IPS DF 19.7 (cell line): ENCODE results near the gene GATD1.
"Not testable (repeated sequence)": the region's sequence is repeated elsewhere in the genome, so short reads cannot be mapped to it uniquely, and the experiment has no call there.

ENCODE experiments used
- DNase-seq: peaks from one replicate; pipeline ENCODE4 v3.0.0-alpha.2; 2013; ENCODE audit warnings: low read depth, low spot score

The GATD1 gene

GRCh38 chr11:763549-764321 lies 13.6 kb downstream of the GATD1 start:
- DNase-seq: no peak

GRCh38 chr11:763073-763463 lies 14.2 kb downstream of the GATD1 start:
- no peak for DNase-seq

DNA sequence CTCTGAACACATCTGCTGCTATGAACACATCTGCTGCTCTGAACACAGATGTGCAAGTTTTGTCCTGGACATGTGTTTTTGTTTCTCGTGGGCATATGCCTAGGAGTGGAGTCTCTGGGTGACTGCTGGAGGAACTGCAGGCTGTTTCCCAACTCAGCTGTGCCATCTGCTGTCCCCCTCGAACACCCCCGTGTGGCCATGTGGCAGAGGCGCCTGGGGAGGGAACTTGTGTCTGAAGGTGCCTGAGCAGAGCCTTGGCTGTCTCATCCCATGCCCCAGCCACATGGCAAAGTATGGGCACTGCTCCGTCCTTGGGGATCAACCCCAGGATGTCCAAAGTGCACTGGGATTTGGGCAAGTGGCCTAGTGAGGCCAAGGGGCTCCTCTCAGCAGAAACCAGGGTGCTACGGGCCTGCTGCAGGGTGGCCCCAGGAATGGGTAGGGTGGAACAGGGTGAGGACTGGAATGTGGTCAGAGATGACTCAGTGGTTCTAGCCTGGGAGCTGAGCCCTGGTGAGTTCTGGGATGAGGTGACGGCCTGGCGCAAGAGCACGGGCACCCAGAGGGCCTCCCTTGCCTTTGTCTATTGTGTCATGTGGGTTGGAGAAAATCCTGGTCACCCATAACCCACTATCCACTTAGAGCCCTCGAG lies 14.7 kb downstream of the GATD1 start:
- DNase-seq: no peak

GRCh38 chr11:761526-762108 lies 15.7 kb downstream of the GATD1 start:
- DNase-seq: no peak

- no peak for DNase-seq
Measured at GRCh38 chr11:760236-760635, 17.1 kb downstream of the GATD1 start.

- DNase-seq: no peak
Measured at GRCh38 chr11:749731-750130, 27.6 kb downstream of the GATD1 start.

- DNase-seq: no peak
Measured at GRCh38 chr11:748007-748359, 29.3 kb downstream of the GATD1 start.

DNA sequence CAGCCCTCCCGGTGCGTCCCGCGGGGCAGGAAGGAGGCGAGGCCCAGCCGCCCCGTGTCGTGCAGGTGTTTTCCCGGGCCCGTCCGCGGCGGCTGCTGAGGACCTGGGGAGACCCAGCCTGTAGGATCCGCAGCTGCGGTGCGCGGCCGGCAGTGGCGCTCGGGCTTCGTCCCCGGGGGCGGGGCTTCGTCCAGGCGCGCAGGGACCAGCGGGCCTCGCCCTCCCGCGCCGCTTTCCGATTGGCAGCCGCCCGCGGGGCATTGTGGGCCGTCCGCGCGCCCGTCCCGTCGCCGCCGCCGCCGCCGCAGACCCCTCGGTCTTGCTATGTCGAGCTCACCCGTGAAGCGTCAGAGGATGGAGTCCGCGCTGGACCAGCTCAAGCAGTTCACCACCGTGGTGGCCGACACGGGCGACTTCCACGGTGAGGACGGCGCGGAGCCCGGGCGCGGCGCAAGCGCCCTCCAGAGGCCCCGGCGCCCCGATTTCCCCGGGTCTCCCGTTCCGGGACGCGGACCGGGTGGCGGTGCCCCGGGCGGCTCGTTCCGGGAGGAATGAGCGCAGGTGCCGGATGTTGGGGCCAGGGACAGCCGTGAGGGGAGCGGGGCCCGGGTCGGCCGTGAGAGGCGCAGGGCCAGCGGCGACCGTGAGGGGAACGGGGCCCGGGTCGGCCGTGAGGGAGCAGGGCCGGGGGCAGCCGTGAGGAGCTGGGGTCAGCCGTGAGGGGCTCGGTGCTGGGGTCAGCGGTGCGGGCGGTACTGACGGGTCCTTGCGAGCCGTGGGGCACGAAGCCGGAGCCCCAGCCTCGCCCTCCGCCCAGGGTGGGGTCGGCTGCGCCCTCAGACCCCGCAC lies 29.9 kb downstream of the GATD1 start, which contains the start of gene TALDO1:
TALDO1 (plus strand) TSS at position 307 of the 849 bp plus-strand sequence; CDS start at position 325, 18 bp downstream.
- no peak for DNase-seq

DNA sequence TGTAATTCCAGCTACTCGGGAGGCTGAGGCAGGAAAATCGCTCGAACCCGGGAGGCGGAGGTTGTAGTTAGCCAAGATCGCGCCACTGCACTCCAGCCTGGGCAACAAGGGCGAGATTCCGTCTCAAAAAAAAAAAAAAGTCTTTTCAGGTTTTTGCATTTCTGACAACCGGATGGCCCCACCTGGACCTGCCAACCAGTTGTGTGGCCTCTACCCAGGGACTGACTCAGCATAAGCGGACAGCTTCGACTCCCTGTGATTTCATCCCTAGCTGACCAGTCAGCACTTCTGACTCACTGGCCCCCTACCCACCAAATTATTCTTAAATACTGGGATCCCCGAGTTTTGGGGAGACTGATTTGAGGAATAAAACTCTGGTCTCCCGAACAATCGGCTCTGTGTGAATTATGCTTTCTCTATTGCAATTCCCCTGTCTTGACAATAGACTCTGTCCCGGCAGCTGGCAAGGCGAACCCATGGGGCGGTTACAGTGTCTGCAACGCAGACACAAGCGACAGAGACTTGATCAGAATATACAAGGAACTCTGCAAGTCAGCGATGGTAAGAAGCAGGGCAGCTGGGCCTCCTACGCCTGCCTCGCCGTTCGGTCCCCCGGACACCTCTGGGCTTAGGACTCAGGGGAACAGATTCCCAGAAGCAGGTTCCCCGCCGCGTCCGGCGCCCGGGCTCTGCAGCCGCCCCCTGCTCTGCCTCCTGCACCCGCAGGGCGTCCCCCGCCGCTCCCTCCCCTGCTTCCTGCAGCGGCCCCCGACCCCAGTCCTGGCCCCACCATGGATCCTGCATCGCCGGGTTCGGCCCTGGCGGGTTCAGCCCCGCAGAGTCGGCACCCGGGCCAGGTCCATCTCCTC lies 30.8 kb downstream of the GATD1 start:
- DNase-seq: no peak

DNA sequence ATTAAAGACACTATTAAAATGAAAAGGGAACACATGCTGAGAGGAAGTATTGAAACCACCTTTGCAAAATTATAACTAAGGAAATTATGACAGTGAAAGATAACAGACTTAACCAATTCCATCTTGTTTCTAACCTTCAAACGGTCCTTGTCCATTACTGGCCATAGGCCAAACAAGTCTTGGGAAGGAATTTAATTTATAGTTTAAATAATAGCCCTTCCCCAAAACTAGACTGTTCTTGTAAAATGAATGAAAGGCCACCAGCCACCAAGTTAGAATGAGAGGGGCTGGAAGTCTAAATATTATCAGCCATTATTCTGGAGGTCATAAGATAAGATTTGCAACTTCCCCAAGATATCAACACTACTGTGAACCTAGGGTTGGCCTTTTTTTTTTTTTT lies 31.9 kb downstream of the GATD1 start:
- no peak for DNase-seq

- no peak for DNase-seq
Measured at GRCh38 chr11:742571-743201, 34.6 kb downstream of the GATD1 start.

- DNase-seq: no peak
Measured at GRCh38 chr11:742156-742546, 35.1 kb downstream of the GATD1 start.

DNA sequence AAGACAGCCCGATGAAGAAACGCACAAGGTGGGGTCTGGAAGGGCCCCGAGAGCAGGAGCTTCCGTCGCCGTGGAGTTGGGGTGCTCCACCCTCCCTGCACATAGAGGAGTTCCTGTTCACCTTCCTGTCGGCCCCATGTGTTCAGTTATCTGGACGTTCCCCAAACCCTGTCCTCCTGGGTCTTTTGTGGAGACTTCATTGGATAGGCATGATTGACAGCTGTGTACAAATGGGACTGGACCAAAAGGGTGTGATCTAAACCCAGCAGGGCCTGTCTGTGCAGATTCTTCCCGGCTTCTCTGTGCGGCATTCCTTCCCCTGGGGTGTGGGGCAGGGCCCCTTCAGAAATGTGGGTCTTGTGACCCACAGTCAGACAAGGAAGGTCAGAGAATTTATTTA lies 39.4 kb downstream of the GATD1 start:
- not testable (repeated sequence) for DNase-seq

DNA sequence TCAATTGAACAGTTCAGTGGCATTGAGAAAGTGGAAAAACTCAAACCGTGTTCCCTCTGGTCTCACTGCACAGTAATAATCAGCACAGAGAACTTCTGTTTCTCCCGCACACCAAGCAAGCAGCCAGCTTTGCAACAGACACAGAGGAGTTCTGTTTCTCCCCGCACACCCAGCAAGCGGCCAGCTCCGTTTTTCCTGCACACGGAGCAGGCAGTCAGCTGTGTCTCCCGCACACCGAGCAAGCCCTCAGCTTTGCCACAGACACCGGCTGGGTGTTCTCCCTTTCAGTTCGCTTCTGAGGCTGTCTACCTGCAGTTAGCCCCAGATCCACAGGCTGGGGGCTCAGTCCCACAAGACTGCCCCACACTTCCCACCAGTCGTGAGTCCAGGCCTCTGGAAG lies 39.9 kb downstream of the GATD1 start:
- DNase-seq: no peak

DNA sequence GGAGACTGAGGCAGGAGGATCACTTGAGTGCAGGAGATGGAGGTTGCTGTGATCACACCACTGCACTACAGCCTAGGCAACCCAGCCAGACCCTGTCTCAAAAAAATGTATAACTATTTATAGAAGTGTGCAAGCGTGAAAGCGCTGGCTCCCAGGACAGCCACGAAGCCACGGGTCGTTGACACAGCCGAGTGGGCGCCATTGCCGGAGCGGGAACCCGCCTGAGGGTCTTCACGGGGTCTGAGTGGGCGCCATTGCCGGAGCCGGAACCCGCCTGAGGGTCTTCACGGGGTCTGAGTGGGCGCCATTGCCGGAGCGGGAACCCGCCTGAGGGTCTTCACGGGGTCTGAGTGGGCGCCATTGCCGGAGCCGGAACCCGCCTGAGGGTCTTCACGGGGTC lies 42.7 kb downstream of the GATD1 start:
- DNase-seq: not testable (repeated sequence)

DNA sequence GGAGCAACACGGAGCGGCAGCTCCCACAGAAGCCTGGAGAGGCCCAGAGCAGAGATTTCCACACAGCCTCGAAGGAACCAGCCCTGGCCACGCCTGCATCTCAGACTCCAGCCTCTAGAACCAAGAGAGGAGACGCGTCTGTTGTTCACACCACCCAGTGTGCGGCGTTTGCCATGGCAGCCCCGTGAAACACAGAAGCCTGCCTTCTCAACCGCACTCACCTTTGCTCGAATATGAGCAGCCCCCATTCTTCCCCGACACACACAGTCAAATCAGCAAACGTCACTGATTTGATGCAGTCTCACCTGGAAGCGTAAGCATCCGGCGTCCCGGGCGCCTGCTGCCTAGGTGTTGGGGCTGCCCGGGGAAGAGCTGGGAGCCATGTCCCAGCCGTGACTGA lies 44.2 kb downstream of the GATD1 start:
- no peak for DNase-seq

DNA sequence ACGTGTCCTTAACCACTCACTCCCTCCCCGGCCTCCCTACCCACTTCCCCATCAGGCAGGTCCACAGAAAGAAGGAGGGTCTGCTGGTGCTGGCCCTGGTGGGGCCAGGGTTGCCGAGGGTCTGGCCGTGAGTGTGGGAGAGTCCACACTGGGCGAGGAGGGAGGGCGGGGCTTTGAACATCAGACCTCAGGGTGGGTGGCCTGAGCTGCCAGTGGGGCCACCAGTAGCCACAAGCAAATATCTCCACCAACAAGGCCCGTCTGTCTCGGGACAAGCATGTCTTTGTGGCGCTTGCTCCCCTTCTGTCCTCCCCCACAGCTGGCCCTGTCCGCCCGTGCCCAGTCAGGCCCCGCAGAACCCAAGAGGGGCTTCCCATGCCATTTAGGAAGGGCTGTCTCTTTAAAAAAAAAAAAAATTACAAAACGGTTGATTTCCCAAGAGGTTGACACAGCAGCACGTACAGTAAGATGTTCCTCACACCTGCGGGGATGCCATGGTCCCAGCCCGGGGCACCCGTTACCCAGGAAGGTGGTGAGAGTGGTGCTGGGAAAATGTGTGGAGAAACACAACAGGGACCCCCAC lies 47.7 kb downstream of the GATD1 start:
- DNase-seq: no peak

- no peak for DNase-seq
Measured at GRCh38 chr11:728901-729491, 48.3 kb downstream of the GATD1 start.

- no peak for DNase-seq
Measured at GRCh38 chr11:727859-728748, 49.2 kb downstream of the GATD1 start.
